ENCODE results near the gene PSMB11.

PSMB11 gene

DNA sequence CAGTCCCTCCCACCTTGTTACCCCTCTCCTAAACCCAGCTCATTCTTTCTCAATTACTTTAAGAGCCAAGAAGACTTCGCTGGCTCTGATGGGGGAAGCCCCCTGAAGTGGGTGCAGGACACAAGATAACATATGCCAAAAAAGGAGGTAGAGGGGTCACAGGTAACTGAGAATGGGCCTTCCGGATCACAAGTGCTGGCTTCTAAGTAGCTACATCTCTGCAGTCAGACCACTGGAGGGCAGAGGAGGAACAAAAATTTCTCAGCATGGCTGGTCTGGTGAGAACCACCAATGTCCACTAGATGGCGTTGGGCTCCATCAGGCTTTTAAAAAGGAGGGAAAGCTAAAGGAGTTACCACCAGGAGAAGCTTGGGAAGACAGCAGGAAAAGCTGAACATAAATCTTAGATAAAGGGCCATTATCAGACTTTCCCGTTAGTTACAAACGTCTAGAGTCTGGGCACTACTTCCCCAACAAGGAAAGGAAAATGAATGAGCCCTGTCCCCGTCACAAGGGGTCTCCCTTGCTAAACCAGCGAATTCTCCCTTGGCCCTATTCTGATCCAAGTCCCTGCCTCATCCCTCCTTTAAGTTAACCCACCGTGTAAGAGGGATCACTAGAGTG is 26.9 kb downstream of the PSMB11 start:
- peak overlapping the region; percentile 67 for H3K27ac ChIP-seq
- ChIA-PET CTCF (interaction anchor here (0.5 to 1.8 kb wide), 29 partner anchors 9 to 1256 kb away, joined by 3 to 21 read pairs (median 5); partner anchors contain the start of genes ACIN1, C14orf119, CDH24 and CEBPE), POLR2A (ENCODE audit: low non-redundant PET) (interaction anchor here (0.7 to 1.0 kb wide), 2 partner anchors 26 to 81 kb away, joined by 3 to 5 read pairs; partner anchors contain the start of genes ACIN1 and C14orf119)
- peak; percentile 89 for DNase-seq (ENCODE audit: low spot score)
- TF ChIP-seq, protein P1, sequence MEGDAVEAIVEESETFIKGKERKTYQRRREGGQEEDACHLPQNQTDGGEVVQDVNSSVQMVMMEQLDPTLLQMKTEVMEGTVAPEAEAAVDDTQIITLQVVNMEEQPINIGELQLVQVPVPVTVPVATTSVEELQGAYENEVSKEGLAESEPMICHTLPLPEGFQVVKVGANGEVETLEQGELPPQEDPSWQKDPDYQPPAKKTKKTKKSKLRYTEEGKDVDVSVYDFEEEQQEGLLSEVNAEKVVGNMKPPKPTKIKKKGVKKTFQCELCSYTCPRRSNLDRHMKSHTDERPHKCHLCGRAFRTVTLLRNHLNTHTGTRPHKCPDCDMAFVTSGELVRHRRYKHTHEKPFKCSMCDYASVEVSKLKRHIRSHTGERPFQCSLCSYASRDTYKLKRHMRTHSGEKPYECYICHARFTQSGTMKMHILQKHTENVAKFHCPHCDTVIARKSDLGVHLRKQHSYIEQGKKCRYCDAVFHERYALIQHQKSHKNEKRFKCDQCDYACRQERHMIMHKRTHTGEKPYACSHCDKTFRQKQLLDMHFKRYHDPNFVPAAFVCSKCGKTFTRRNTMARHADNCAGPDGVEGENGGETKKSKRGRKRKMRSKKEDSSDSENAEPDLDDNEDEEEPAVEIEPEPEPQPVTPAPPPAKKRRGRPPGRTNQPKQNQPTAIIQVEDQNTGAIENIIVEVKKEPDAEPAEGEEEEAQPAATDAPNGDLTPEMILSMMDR (conservative IDR thresholded peaks at IDR 0.05; ENCODE audit: low read depth), result peak; percentile 98

DNA sequence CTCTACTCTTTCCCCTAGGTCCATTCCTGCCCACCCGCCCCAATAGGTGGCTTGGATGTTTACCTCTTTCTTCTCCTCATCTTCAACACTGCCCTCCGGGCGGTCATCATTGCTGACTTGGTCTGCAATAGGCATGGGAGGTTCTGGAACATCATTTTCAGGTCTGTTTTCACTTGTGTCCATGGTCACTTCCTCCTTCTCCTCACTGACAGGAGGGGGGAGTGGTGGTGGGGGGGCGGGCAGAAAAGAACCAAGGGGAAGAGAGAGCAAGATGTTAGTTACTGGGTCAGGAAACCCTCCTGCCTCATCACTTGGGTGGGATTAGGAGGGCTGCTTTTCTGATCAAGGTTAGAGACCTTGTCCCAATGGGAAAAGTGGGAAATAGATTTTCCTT is 27.4 kb downstream of the PSMB11 start:
- ChIA-PET CTCF (interaction anchor here (0.5 to 1.8 kb wide), 25 partner anchors 8 to 173 kb away, joined by 3 to 21 read pairs (median 6); partner anchors contain the start of genes ACIN1, C14orf119, CDH24 and CEBPE), POLR2A (ENCODE audit: low non-redundant PET) (interaction anchor here (0.7 kb wide), 1 partner anchor 81 kb away, joined by 3 read pairs; no protein-coding TSS in a partner anchor)
- DNase-seq (ENCODE audit: low spot score), result no peak
- TF ChIP-seq, protein P1 (conservative IDR thresholded peaks at IDR 0.05; ENCODE audit: low read depth), result no peak
- peak overlapping the region; percentile 67 for H3K27ac ChIP-seq

DNA sequence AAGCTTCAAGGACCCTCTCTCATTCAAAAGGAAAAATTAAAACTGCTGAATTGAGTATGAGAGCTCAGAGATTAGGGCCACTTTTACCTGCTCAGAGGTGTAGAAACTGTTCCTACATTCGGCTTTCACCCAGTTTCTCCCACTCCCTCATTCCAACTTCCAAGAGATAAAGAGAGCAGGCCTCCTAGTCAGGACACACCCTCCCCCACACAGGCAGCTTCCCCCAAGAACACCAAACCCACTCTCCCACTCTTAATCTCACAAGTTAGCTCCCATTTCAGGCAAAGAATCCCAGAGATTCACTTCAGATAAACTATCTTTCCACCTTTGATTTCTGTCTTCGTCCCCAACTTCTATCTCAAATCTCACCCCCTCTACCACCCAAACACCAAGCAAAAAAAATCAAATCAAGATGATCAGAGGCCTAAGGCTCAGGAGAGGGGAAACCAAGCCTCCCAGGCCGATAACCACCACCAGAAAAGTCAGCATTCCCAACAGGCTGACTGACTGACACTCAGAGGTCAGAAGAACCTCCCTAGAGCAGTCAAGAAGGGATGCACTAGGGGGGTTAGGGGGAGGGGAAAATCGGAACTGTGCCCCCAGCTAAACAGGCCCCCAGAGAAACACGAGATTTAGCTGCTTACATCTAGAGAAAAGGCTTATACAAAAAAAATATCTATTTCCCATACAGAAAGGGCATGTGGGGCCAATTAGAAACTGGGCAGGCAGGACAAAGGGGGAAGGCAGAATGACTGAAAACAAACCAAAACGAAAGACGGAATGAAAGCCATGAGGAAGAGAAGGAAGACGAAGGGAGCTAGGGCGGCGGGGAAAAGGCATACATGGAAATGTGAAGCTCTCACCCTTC is 28.5 kb downstream of the PSMB11 start:
- ChIA-PET CTCF (interaction anchor here (0.6 to 0.7 kb wide), 2 partner anchors 45 to 131 kb away, joined by 3 to 4 read pairs; no protein-coding TSS in a partner anchor), POLR2A (ENCODE audit: low non-redundant PET) (interaction anchor here (1.5 kb wide), 1 partner anchor 8 kb away, joined by 3 read pairs; no protein-coding TSS in a partner anchor)
- TF ChIP-seq, protein P1 (conservative IDR thresholded peaks at IDR 0.05; ENCODE audit: low read depth), result no peak
- H3K27ac ChIP-seq, result peak overlapping the region; percentile 81
- DNase-seq (ENCODE audit: low spot score), result no peak

DNA sequence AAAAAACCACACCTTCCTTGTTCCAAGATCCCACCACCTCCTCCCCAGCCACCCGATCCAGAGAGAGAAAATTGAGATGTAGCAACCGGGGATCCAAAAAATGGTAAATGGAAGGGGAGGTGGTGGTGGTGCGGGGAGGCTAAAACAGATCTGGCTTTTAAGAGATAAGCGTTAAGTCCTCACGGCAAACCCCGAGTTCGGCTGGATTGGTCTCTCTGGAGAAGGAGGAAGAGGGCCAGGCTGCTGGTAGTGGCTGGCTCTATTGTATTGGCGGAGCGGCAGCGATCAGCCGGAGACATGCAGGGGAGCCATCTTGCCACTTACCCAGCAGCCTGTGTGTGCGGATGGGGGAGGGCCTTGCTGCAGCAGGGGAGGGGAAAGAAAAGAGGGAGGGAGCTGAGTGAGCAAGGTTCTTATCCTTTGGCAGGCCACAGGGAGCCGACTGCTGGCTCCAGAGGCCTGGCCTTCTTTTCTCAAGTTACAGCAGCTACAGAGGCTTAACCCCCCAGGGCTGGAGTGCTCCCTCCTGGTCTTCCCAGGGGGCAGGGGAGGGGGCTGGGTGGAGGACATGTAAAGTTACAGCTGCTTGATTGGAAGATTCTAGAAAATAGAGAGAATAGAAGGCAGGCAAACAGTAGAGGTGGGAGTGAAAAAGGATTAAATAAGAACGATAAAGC is 29.4 kb downstream of the PSMB11 start:
- TF ChIP-seq, protein P1 (conservative IDR thresholded peaks at IDR 0.05; ENCODE audit: low read depth), result no peak
- peak; percentile 91 for DNase-seq (ENCODE audit: low spot score)
- POLR2A ChIA-PET (ENCODE audit: low non-redundant PET), result interaction anchor here (0.6 to 1.5 kb wide), 2 partner anchors 9 to 234 kb away, joined by 3 read pairs; no protein-coding TSS in a partner anchor
- CTCF ChIA-PET, result interaction anchor here (0.5 kb wide), 1 partner anchor 101 kb away, joined by 3 read pairs; no protein-coding TSS in a partner anchor
- peak overlapping the region; percentile 81 for H3K27ac ChIP-seq

DNA sequence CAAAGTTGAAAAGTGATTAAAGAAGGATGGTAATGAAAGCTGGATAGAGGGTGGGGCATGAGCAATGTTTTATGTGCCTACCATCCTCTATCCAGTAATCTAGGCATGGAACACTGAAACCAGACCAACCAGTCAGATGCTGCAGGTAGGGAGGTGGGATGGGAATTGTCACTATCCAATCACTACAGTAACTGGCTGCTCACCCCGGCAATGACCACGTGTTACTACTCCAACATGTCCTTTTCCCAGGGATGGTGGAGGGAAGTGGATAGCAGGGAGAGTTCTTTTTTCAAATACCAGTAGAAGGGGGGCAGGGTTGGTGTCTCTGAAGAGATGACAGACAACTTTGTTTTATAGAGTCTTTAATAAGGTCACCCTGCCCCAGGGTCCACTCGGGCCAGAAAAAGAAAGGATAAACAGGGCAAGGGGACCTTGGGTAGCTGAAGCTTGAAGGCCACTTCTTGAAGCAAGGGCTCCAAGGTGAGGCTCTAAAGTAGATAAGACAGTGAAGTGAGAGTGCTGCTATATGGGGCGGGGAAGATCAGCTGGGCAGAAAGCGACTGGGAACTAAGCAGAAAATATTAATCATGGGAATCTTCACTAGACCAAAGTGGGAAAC is 30.0 kb downstream of the PSMB11 start:
- CTCF ChIA-PET, result interaction anchor here (0.5 kb wide), 1 partner anchor 100 kb away, joined by 3 read pairs; no protein-coding TSS in a partner anchor
- DNase-seq (ENCODE audit: low spot score), result peak; percentile 63

More for the DNA sequence above, 30.0 kb downstream of the PSMB11 start:
- TF ChIP-seq, protein P1 (conservative IDR thresholded peaks at IDR 0.05; ENCODE audit: low read depth), result no peak
- peak overlapping the region; percentile 81 for H3K27ac ChIP-seq
- POLR2A ChIA-PET (ENCODE audit: low non-redundant PET), result interaction anchor here (0.6 to 1.5 kb wide), 3 partner anchors 10 to 235 kb away, joined by 3 read pairs; partner anchors contain the start of gene BCL2L2

Data from RWPE1 (cell line).